Measurements from ENCODE around the gene COL8A1.
"Not testable (repeated sequence)": the region's sequence is repeated elsewhere in the genome, so short reads cannot be mapped to it uniquely, and the experiment has no call there.

Gene COL8A1

GRCh38 chr3:99708207-99708745 lies 69.9 kb downstream of the COL8A1 start:
- DNase-seq (ENCODE audit: low spot score) = no peak

- DNase-seq (ENCODE audit: low spot score) = no peak
Observed at GRCh38 chr3:99709686-99710085, 71.3 kb downstream of the COL8A1 start.

- DNase-seq (ENCODE audit: low spot score) = no peak
Observed at GRCh38 chr3:99710094-99710493, 71.7 kb downstream of the COL8A1 start.

- no peak for DNase-seq (ENCODE audit: low spot score)
Observed at GRCh38 chr3:99711351-99711750, 73.0 kb downstream of the COL8A1 start.

GRCh38 chr3:99712291-99712954 lies 74.0 kb downstream of the COL8A1 start:
- DNase-seq (ENCODE audit: low spot score) = no peak

- DNase-seq (ENCODE audit: low spot score) = no peak
Observed at GRCh38 chr3:99713440-99713839, 75.0 kb downstream of the COL8A1 start.

- no peak for DNase-seq (ENCODE audit: low spot score)
Observed at GRCh38 chr3:99714146-99714545, 75.8 kb downstream of the COL8A1 start.

GRCh38 chr3:99714575-99714974 lies 76.2 kb downstream of the COL8A1 start:
- no peak for DNase-seq (ENCODE audit: low spot score)

GRCh38 chr3:99716463-99716995 lies 78.1 kb downstream of the COL8A1 start:
- no peak for DNase-seq (ENCODE audit: low spot score)

- DNase-seq (ENCODE audit: low spot score) = no peak
Observed at GRCh38 chr3:99720985-99721632, 82.7 kb downstream of the COL8A1 start.

- DNase-seq (ENCODE audit: low spot score) = no peak
Observed at GRCh38 chr3:99721633-99722007, 83.2 kb downstream of the COL8A1 start.

GRCh38 chr3:99724276-99724675 lies 85.9 kb downstream of the COL8A1 start:
- no peak for DNase-seq (ENCODE audit: low spot score)

- DNase-seq (ENCODE audit: low spot score) = no peak
Observed at GRCh38 chr3:99730870-99731269, 92.5 kb downstream of the COL8A1 start.

- DNase-seq (ENCODE audit: low spot score) = no peak
Observed at GRCh38 chr3:99731499-99731898, 93.1 kb downstream of the COL8A1 start.

GRCh38 chr3:99740371-99740770 lies 102.0 kb downstream of the COL8A1 start:
- DNase-seq (ENCODE audit: low spot score) = not testable (repeated sequence)

GRCh38 chr3:99741588-99741987 lies 103.2 kb downstream of the COL8A1 start:
- no peak for DNase-seq (ENCODE audit: low spot score)

GRCh38 chr3:99747915-99748314 lies 109.5 kb downstream of the COL8A1 start:
- no peak for DNase-seq (ENCODE audit: low spot score)

- no peak for DNase-seq (ENCODE audit: low spot score)
Observed at GRCh38 chr3:99751649-99752048, 113.3 kb downstream of the COL8A1 start.

- DNase-seq (ENCODE audit: low spot score) = peak; percentile 57
Observed at GRCh38 chr3:99753268-99753975, 115.0 kb downstream of the COL8A1 start.

GRCh38 chr3:99755831-99756230 lies 117.4 kb downstream of the COL8A1 start:
- no peak for DNase-seq (ENCODE audit: low spot score)

GRCh38 chr3:99757966-99758365 lies 119.6 kb downstream of the COL8A1 start:
- no peak for DNase-seq (ENCODE audit: low spot score)

- no peak for DNase-seq (ENCODE audit: low spot score)
Observed at GRCh38 chr3:99758502-99759177, 120.2 kb downstream of the COL8A1 start.

Data from SK-N-DZ (cell line).